ENCODE results near the gene CCNF.

The CCNF gene

GRCh38 chr16:2452650-2453049, 23.4 kb downstream of the CCNF start:
- no peaks in the 10 kb centered on the region for H3K27me3 ChIP-seq (ENCODE audit: insufficient read depth, poor library complexity, severe bottlenecking)

GRCh38 chr16:2455081-2455845, 26.0 kb downstream of the CCNF start:
- Histone ChIP-seq H3K4me3 (replicated peaks; ENCODE audit: insufficient read depth, low read length) (no peak overlapping the region), H3K27ac (replicated peaks) (no peak overlapping the region), H3K27me3 (ENCODE audit: insufficient read depth, poor library complexity, severe bottlenecking) (no peaks in the 10 kb centered on the region)
- TF ChIP-seq GABPA (IDR thresholded peaks at IDR 0.05; ENCODE audit: low read depth) (no peak), REST (IDR thresholded peaks at IDR 0.05; ENCODE audit: insufficient replicate concordance, low read depth) (no peak), SPI1 (IDR thresholded peaks at IDR 0.05; ENCODE audit: borderline replicate concordance, low read depth) (no peak), POLR2AphosphoS5 (IDR thresholded peaks at IDR 0.05; ENCODE audit: low read depth) (no peak), CTCF (IDR thresholded peaks at IDR 0.05; ENCODE audit: insufficient read depth, low read length) (no peak)
- no peak for DNase-seq (ENCODE audit: low read depth in 1 of 2, low spot score in 1 of 2)

More at GRCh38 chr16:2452650-2453049, 23.4 kb downstream of the CCNF start:
- Histone ChIP-seq H3K27ac (replicated peaks) (no peak overlapping the region), H3K4me3 (replicated peaks; ENCODE audit: insufficient read depth, low read length) (no peak overlapping the region)
- no peak for DNase-seq (ENCODE audit: low read depth in 1 of 2, low spot score in 1 of 2)
- TF ChIP-seq GABPA (IDR thresholded peaks at IDR 0.05; ENCODE audit: low read depth) (no peak), REST (IDR thresholded peaks at IDR 0.05; ENCODE audit: insufficient replicate concordance, low read depth) (no peak), CTCF (IDR thresholded peaks at IDR 0.05; ENCODE audit: insufficient read depth, low read length) (no peak), POLR2AphosphoS5 (IDR thresholded peaks at IDR 0.05; ENCODE audit: low read depth) (no peak), SPI1 (IDR thresholded peaks at IDR 0.05; ENCODE audit: borderline replicate concordance, low read depth) (no peak)

- no peak for DNase-seq (ENCODE audit: low read depth in 1 of 2, low spot score in 1 of 2)
- TF ChIP-seq REST (IDR thresholded peaks at IDR 0.05; ENCODE audit: insufficient replicate concordance, low read depth), result no peak
- no peak for TF ChIP-seq SPI1 (IDR thresholded peaks at IDR 0.05; ENCODE audit: borderline replicate concordance, low read depth)
- no peak for TF ChIP-seq GABPA (IDR thresholded peaks at IDR 0.05; ENCODE audit: low read depth)
- TF ChIP-seq POLR2AphosphoS5 (IDR thresholded peaks at IDR 0.05; ENCODE audit: low read depth), result no peak; the same call in 1 of the 2 replicates
- no peak overlapping the region for H3K4me3 ChIP-seq (replicated peaks; ENCODE audit: insufficient read depth, low read length)
- H3K27me3 ChIP-seq (ENCODE audit: insufficient read depth, poor library complexity, severe bottlenecking), result no peaks in the 10 kb centered on the region
- H3K27ac ChIP-seq (replicated peaks), result no peak overlapping the region
Observed at GRCh38 chr16:2456551-2457153, 27.4 kb downstream of the CCNF start.
